HEK293 (cell line): Measurements from ENCODE around the gene SYN1.
A peak's percentile ranks its signal among the peaks of the same experiment; 100 is the strongest.

Experiments used
- ZEB2 ChIP-seq: fragments of 450-650 bp; formaldehyde crosslinking; IDR thresholded peaks from 2 replicates; pipeline ENCODE4 v1.5.1; 2016; ENCODE audit warnings: missing biosample characterization, missing genetic modification characterization
- ZFP37 ChIP-seq: fragments of 450-650 bp; formaldehyde crosslinking; IDR thresholded peaks from 2 replicates; pipeline ENCODE4 v1.5.1; 2016; ENCODE audit warnings: missing biosample characterization, missing genetic modification characterization
- ZNF121 ChIP-seq: fragments of 450-650 bp; formaldehyde crosslinking; IDR thresholded peaks from 2 replicates; pipeline ENCODE4 v1.5.1; 2016; ENCODE audit warnings: missing biosample characterization, missing genetic modification characterization
- ZNF341 ChIP-seq: fragments of 450-650 bp; formaldehyde crosslinking; IDR thresholded peaks from 2 replicates; pipeline ENCODE4; 2016; ENCODE audit warnings: low read depth, missing biosample characterization, missing genetic modification characterization
- ZNF426 ChIP-seq: fragments of 450-650 bp; formaldehyde crosslinking; IDR thresholded peaks from 2 replicates; pipeline ENCODE4 v1.5.1; 2017; ENCODE audit warnings: missing biosample characterization, missing genetic modification characterization, mild to moderate bottlenecking, inconsistent platforms, moderate library complexity
- ZNF530 ChIP-seq: fragments of 450-650 bp; formaldehyde crosslinking; IDR thresholded peaks from 2 replicates; pipeline ENCODE4 v1.5.1; 2016; ENCODE audit warnings: low read depth, missing biosample characterization, missing genetic modification characterization
- ZNF555 ChIP-seq: fragments of 450-650 bp; formaldehyde crosslinking; conservative IDR thresholded peaks from 2 replicates; pipeline ENCODE4 v1.5.1; 2017; ENCODE audit warnings: missing biosample characterization, mild to moderate bottlenecking, missing genetic modification characterization, inconsistent platforms
- ZNF664 ChIP-seq: fragments of 450-650 bp; formaldehyde crosslinking; IDR thresholded peaks from 2 replicates; pipeline ENCODE4 v1.5.1; 2016; ENCODE audit warnings: missing biosample characterization, missing genetic modification characterization
- TF ChIP-seq, protein P1 (sequence below): fragments of 450-650 bp; formaldehyde crosslinking; IDR thresholded peaks from 2 replicates; pipeline ENCODE4 v1.5.1; 2016; ENCODE audit warnings: missing biosample characterization, missing genetic modification characterization
- TF ChIP-seq, protein P2 (sequence below): sonication (generic); formaldehyde crosslinking; IDR thresholded peaks from 2 replicates; pipeline ENCODE4 v1.8.1; 2022; ENCODE audit warnings: mild to moderate bottlenecking, moderate library complexity, missing genetic modification reagents
- TF ChIP-seq, protein P3 (sequence below): fragments of 450-650 bp; formaldehyde crosslinking; IDR thresholded peaks from 2 replicates; pipeline ENCODE4 v1.5.1; 2016; ENCODE audit warnings: missing biosample characterization, missing genetic modification characterization, borderline replicate concordance

GRCh38 chrX:47658301-47658683, 38.6 kb upstream of the SYN1 start:
- TF ChIP-seq, protein P1, sequence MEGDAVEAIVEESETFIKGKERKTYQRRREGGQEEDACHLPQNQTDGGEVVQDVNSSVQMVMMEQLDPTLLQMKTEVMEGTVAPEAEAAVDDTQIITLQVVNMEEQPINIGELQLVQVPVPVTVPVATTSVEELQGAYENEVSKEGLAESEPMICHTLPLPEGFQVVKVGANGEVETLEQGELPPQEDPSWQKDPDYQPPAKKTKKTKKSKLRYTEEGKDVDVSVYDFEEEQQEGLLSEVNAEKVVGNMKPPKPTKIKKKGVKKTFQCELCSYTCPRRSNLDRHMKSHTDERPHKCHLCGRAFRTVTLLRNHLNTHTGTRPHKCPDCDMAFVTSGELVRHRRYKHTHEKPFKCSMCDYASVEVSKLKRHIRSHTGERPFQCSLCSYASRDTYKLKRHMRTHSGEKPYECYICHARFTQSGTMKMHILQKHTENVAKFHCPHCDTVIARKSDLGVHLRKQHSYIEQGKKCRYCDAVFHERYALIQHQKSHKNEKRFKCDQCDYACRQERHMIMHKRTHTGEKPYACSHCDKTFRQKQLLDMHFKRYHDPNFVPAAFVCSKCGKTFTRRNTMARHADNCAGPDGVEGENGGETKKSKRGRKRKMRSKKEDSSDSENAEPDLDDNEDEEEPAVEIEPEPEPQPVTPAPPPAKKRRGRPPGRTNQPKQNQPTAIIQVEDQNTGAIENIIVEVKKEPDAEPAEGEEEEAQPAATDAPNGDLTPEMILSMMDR (tag by site-specific recombination), result no peak
- TF ChIP-seq ZFP37 (tag by site-specific recombination), result no peak
- TF ChIP-seq ZNF341 (tag by site-specific recombination), result no peak
- TF ChIP-seq ZNF426 (tag by site-specific recombination), result no peak
- no peak for TF ChIP-seq ZNF555 (tag by site-specific recombination)
- TF ChIP-seq ZNF530 (tag by site-specific recombination), result no peak
- no peak for TF ChIP-seq ZNF121
- 0 out of 2 replicates have a peak, but pooled peaks have one; percentile 21 for TF ChIP-seq ZNF664 (tag by site-specific recombination)
- TF ChIP-seq ZEB2 (tag by site-specific recombination), result no peak
- TF ChIP-seq, protein P2, sequence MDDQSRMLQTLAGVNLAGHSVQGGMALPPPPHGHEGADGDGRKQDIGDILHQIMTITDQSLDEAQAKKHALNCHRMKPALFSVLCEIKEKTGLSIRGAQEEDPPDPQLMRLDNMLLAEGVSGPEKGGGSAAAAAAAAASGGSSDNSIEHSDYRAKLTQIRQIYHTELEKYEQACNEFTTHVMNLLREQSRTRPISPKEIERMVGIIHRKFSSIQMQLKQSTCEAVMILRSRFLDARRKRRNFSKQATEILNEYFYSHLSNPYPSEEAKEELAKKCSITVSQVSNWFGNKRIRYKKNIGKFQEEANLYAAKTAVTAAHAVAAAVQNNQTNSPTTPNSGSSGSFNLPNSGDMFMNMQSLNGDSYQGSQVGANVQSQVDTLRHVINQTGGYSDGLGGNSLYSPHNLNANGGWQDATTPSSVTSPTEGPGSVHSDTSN (CRISPR knock-in tag), result no peak
- TF ChIP-seq, protein P3, sequence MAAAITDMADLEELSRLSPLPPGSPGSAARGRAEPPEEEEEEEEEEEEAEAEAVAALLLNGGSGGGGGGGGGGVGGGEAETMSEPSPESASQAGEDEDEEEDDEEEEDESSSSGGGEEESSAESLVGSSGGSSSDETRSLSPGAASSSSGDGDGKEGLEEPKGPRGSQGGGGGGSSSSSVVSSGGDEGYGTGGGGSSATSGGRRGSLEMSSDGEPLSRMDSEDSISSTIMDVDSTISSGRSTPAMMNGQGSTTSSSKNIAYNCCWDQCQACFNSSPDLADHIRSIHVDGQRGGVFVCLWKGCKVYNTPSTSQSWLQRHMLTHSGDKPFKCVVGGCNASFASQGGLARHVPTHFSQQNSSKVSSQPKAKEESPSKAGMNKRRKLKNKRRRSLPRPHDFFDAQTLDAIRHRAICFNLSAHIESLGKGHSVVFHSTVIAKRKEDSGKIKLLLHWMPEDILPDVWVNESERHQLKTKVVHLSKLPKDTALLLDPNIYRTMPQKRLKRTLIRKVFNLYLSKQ, result no peak
